ENCODE data around the gene ALOX15B.

DNA sequence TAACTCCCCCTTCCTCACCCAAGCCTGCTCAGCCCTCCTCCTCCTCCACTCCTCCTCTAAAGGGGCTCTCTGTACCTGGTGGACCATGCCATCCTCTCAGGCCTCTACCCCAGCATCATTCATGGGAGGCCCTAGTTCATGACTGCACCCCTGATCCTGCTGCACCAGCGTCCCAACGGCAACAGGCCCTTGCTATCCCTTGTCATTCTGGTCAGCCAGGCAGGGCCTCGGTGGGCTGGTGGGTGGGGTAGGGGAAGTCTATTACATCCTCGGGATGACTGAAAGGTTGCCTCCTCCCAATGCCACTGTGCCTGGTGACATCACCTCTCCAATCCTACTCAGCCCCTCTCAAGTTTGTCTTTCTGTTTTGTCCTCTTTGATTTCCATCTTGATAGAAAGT, 28.9 kb downstream of the ALOX15B start:
- TF ChIP-seq POLR2A (IDR thresholded peaks at IDR 0.05) = no peak
- TF ChIP-seq, protein P1, sequence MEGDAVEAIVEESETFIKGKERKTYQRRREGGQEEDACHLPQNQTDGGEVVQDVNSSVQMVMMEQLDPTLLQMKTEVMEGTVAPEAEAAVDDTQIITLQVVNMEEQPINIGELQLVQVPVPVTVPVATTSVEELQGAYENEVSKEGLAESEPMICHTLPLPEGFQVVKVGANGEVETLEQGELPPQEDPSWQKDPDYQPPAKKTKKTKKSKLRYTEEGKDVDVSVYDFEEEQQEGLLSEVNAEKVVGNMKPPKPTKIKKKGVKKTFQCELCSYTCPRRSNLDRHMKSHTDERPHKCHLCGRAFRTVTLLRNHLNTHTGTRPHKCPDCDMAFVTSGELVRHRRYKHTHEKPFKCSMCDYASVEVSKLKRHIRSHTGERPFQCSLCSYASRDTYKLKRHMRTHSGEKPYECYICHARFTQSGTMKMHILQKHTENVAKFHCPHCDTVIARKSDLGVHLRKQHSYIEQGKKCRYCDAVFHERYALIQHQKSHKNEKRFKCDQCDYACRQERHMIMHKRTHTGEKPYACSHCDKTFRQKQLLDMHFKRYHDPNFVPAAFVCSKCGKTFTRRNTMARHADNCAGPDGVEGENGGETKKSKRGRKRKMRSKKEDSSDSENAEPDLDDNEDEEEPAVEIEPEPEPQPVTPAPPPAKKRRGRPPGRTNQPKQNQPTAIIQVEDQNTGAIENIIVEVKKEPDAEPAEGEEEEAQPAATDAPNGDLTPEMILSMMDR (IDR thresholded peaks at IDR 0.05 in 8 of 11, conservative IDR thresholded peaks at IDR 0.05 in 3 of 11) = no peak
